Karpas-422 (cell line): ENCODE results near the gene ARHGAP10. TPM values are rescaled to one million over a fixed set of nuclear protein-coding genes. Genes with fewer than 3 reads are reported as not detected.
A peak's percentile ranks its signal among the peaks of the same experiment; 100 is the strongest.

Experiments
- DNase-seq: peaks from one replicate; pipeline ENCODE4 v3.0.0-alpha.2; 2015
- H2AFZ ChIP-seq: fragments of 200-600 bp; sonication (generic); 2 replicates; pipeline ENCODE4 v1.6.1; 2014; ENCODE audit warnings: antibody characterized with exemption, low read length, mixed read lengths
- H3K27ac ChIP-seq: fragments of 200-600 bp; sonication (generic); 2 replicates; pipeline ENCODE4 v1.5.1; 2014; ENCODE audit warnings: mild to moderate bottlenecking, low read length, moderate library complexity
- H3K27me3 ChIP-seq: fragments of 200-600 bp; sonication (generic); 2 replicates; pipeline ENCODE4 v1.6.1; 2014; ENCODE audit warnings: low read length, mixed read lengths
- H3K36me3 ChIP-seq: fragments of 200-600 bp; sonication (generic); 2 replicates; pipeline ENCODE4 v1.6.1; 2014; ENCODE audit warnings: low read length, mixed read lengths; ENCODE audit not compliant: insufficient read depth
- H3K4me1 ChIP-seq: fragments of 200-600 bp; sonication (generic); 2 replicates; pipeline ENCODE4 v1.6.1; 2014; ENCODE audit warnings: mild to moderate bottlenecking, low read length, mixed read lengths
- H3K4me2 ChIP-seq: fragments of 200-600 bp; sonication (generic); 2 replicates; pipeline ENCODE4 v1.6.1; 2014; ENCODE audit warnings: low read length, low read depth, mild to moderate bottlenecking; ENCODE audit not compliant: poor library complexity, severe bottlenecking
- H3K4me3 ChIP-seq: fragments of 200-600 bp; sonication (generic); 2 replicates; pipeline ENCODE4 v1.5.1; 2014; ENCODE audit warnings: mild to moderate bottlenecking, antibody characterized with exemption, low read length, mixed read lengths
- H3K79me2 ChIP-seq: fragments of 200-600 bp; sonication (generic); 2 replicates; pipeline ENCODE4 v1.6.1; 2014; ENCODE audit warnings: mild to moderate bottlenecking, low read length, mixed read lengths
- H3K9ac ChIP-seq: fragments of 200-600 bp; sonication (generic); 2 replicates; pipeline ENCODE4 v1.6.0; 2014; ENCODE audit warnings: low read length
- H3K9me2 ChIP-seq: fragments of 200-600 bp; sonication (generic), shearing (Covaris generic); replicated peaks from 2 replicates; pipeline ENCODE4 v1.6.0; 2014; ENCODE audit warnings: mild to moderate bottlenecking, low read length, moderate library complexity; ENCODE audit not compliant: insufficient read depth
- H3K9me3 ChIP-seq: fragments of 300-700, 200-600 bp; sonication (generic); 2 replicates; pipeline ENCODE4 v1.6.1; 2014; ENCODE audit warnings: low read length, mixed read lengths
- H4K20me1 ChIP-seq: fragments of 200-600 bp; sonication (generic); 2 replicates; pipeline ENCODE4 v1.6.1; 2014; ENCODE audit warnings: mild to moderate bottlenecking, antibody characterized with exemption, low read length, low read depth; ENCODE audit not compliant: insufficient read depth
- total RNA-seq: library from RNA; depleted of rRNA; stranded (reverse); fragments of >200 nt; shearing (Covaris generic); gene quantifications from 2 replicates; pipeline ENCODE4 v1.2.3, GENCODE V29; 2014; ENCODE audit warnings: low replicate concordance

The ARHGAP10 gene
- total RNA-seq, 1 experiment from 2014 or later = 0.41 TPM

- Histone ChIP-seq H3K4me1 (no peaks in the 10 kb centered on the region), H3K4me2 (no peak overlapping the region), H3K9me2 (no peaks in the 10 kb centered on the region), H3K27ac (no peak overlapping the region), H3K36me3 (no peaks in the 10 kb centered on the region), H2AFZ (no peak overlapping the region), H3K4me3 (no peak overlapping the region), H3K27me3 (0 out of 2 replicates have a peak, but pooled peaks cover 4% of the 10 kb centered on the region), H3K9me3 (no peaks in the 10 kb centered on the region), H4K20me1 (no peaks in the 10 kb centered on the region), H3K9ac (no peak overlapping the region), H3K79me2 (no peaks in the 10 kb centered on the region)
- no peak for DNase-seq
Observed at GRCh38 chr4:147929746-147930145, 197.9 kb downstream of the ARHGAP10 start.

GRCh38 chr4:147933316-147933715 is 201.4 kb downstream of the ARHGAP10 start:
- H3K4me3 ChIP-seq = no peak overlapping the region
- no peaks in the 10 kb centered on the region for H3K27me3 ChIP-seq
- H3K79me2 ChIP-seq = no peaks in the 10 kb centered on the region
- no peak overlapping the region for H3K9ac ChIP-seq
- no peaks in the 10 kb centered on the region for H4K20me1 ChIP-seq
- peak; percentile 72 for DNase-seq
- no peaks in the 10 kb centered on the region for H3K4me1 ChIP-seq
- H3K27ac ChIP-seq = no peak overlapping the region
- no peaks in the 10 kb centered on the region for H3K9me3 ChIP-seq
- no peak overlapping the region for H3K4me2 ChIP-seq
- H2AFZ ChIP-seq = no peak overlapping the region
- no peaks in the 10 kb centered on the region for H3K9me2 ChIP-seq
- no peaks in the 10 kb centered on the region for H3K36me3 ChIP-seq

GRCh38 chr4:147933779-147934178 is 201.9 kb downstream of the ARHGAP10 start:
- H3K36me3 ChIP-seq = no peaks in the 10 kb centered on the region
- H3K4me2 ChIP-seq = no peak overlapping the region
- H3K9ac ChIP-seq = no peak overlapping the region
- no peaks in the 10 kb centered on the region for H3K79me2 ChIP-seq
- H3K9me2 ChIP-seq = no peaks in the 10 kb centered on the region
- no peaks in the 10 kb centered on the region for H3K27me3 ChIP-seq
- no peaks in the 10 kb centered on the region for H3K4me1 ChIP-seq
- H3K27ac ChIP-seq = no peak overlapping the region
- H3K4me3 ChIP-seq = no peak overlapping the region
- DNase-seq = no peak
- no peaks in the 10 kb centered on the region for H4K20me1 ChIP-seq
- no peaks in the 10 kb centered on the region for H3K9me3 ChIP-seq
- H2AFZ ChIP-seq = no peak overlapping the region

- Histone ChIP-seq H3K36me3 (no peaks in the 10 kb centered on the region), H4K20me1 (no peaks in the 10 kb centered on the region), H3K79me2 (no peaks in the 10 kb centered on the region), H3K9me2 (no peaks in the 10 kb centered on the region), H3K9ac (no peak overlapping the region), H3K27ac (no peak overlapping the region), H3K9me3 (no peaks in the 10 kb centered on the region), H2AFZ (no peak overlapping the region), H3K4me1 (no peaks in the 10 kb centered on the region), H3K27me3 (no peaks in the 10 kb centered on the region), H3K4me3 (no peak overlapping the region), H3K4me2 (no peak overlapping the region)
- DNase-seq = no peak
Observed at GRCh38 chr4:147938496-147938895, 206.6 kb downstream of the ARHGAP10 start.

- no peak overlapping the region for H3K4me2 ChIP-seq
- no peaks in the 10 kb centered on the region for H3K4me1 ChIP-seq
- H3K27me3 ChIP-seq = no peaks in the 10 kb centered on the region
- no peak overlapping the region for H2AFZ ChIP-seq
- H4K20me1 ChIP-seq = no peaks in the 10 kb centered on the region
- no peak for DNase-seq
- no peak overlapping the region for H3K9ac ChIP-seq
- H3K9me3 ChIP-seq = no peaks in the 10 kb centered on the region
- H3K4me3 ChIP-seq = no peak overlapping the region
- no peak overlapping the region for H3K27ac ChIP-seq
- no peaks in the 10 kb centered on the region for H3K9me2 ChIP-seq
- H3K36me3 ChIP-seq = no peaks in the 10 kb centered on the region
- no peaks in the 10 kb centered on the region for H3K79me2 ChIP-seq
Observed at GRCh38 chr4:147940171-147940570, 208.3 kb downstream of the ARHGAP10 start.

- no peak overlapping the region for H3K4me3 ChIP-seq
- H3K27ac ChIP-seq = no peak overlapping the region
- no peaks in the 10 kb centered on the region for H3K27me3 ChIP-seq
- H3K4me2 ChIP-seq = no peak overlapping the region
- no peak overlapping the region for H2AFZ ChIP-seq
- no peak for DNase-seq
- H3K9ac ChIP-seq = no peak overlapping the region
- no peaks in the 10 kb centered on the region for H3K36me3 ChIP-seq
- no peaks in the 10 kb centered on the region for H3K4me1 ChIP-seq
- no peaks in the 10 kb centered on the region for H3K79me2 ChIP-seq
- H3K9me3 ChIP-seq = no peaks in the 10 kb centered on the region
- H4K20me1 ChIP-seq = no peaks in the 10 kb centered on the region
- H3K9me2 ChIP-seq = no peaks in the 10 kb centered on the region
Observed at GRCh38 chr4:147941373-147941772, 209.5 kb downstream of the ARHGAP10 start.

GRCh38 chr4:147942729-147943128 is 210.8 kb downstream of the ARHGAP10 start:
- no peaks in the 10 kb centered on the region for H3K27me3 ChIP-seq
- DNase-seq = no peak
- H4K20me1 ChIP-seq = no peaks in the 10 kb centered on the region
- H3K9me2 ChIP-seq = no peaks in the 10 kb centered on the region
- no peak overlapping the region for H3K4me2 ChIP-seq
- H3K4me1 ChIP-seq = no peaks in the 10 kb centered on the region
- H2AFZ ChIP-seq = no peak overlapping the region
- H3K9me3 ChIP-seq = no peaks in the 10 kb centered on the region
- no peaks in the 10 kb centered on the region for H3K36me3 ChIP-seq
- no peak overlapping the region for H3K27ac ChIP-seq
- H3K4me3 ChIP-seq = no peak overlapping the region
- H3K79me2 ChIP-seq = no peaks in the 10 kb centered on the region
- no peak overlapping the region for H3K9ac ChIP-seq

GRCh38 chr4:147943159-147943638 is 211.3 kb downstream of the ARHGAP10 start:
- Histone ChIP-seq H3K9me2 (no peaks in the 10 kb centered on the region), H2AFZ (no peak overlapping the region), H3K4me3 (no peak overlapping the region), H3K79me2 (no peaks in the 10 kb centered on the region), H3K4me1 (no peaks in the 10 kb centered on the region), H3K9ac (no peak overlapping the region), H3K36me3 (no peaks in the 10 kb centered on the region), H3K27ac (no peak overlapping the region), H4K20me1 (no peaks in the 10 kb centered on the region), H3K9me3 (no peaks in the 10 kb centered on the region), H3K4me2 (no peak overlapping the region), H3K27me3 (no peaks in the 10 kb centered on the region)
- no peak for DNase-seq

GRCh38 chr4:147944249-147944648 is 212.4 kb downstream of the ARHGAP10 start:
- no peaks in the 10 kb centered on the region for H4K20me1 ChIP-seq
- no peak overlapping the region for H3K9ac ChIP-seq
- no peaks in the 10 kb centered on the region for H3K36me3 ChIP-seq
- no peaks in the 10 kb centered on the region for H3K27me3 ChIP-seq
- no peak overlapping the region for H3K4me3 ChIP-seq
- no peaks in the 10 kb centered on the region for H3K9me3 ChIP-seq
- no peaks in the 10 kb centered on the region for H3K79me2 ChIP-seq
- H3K27ac ChIP-seq = no peak overlapping the region
- H3K4me2 ChIP-seq = no peak overlapping the region
- H3K9me2 ChIP-seq = no peaks in the 10 kb centered on the region
- DNase-seq = no peak
- no peak overlapping the region for H2AFZ ChIP-seq
- no peaks in the 10 kb centered on the region for H3K4me1 ChIP-seq
